Measurements from ENCODE around the gene ARHGAP26.

DNA sequence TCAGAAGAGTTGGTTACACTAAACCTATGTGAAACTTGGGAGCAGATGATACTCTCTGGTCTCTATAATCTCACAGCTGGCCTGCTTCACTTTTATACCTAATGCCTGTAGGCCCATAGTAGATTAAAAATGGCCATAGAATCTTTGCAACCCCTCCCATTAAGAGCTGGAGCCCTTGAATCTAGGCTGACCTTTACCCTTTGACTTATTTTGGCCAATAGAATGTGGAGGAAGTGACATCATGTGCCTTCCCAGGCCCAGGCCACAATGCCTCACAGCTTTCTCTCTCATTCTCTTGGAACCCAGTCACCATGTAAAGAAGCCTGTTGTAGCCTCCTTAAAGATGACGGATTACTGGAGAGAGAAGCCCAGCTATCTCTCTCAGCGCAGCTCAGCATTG, 382.3 kb downstream of the ARHGAP26 start:
- TF ChIP-seq TAF1 (IDR thresholded peaks at IDR 0.05; ENCODE audit: borderline replicate concordance, insufficient read depth, low read length), result no peak
- no peak for TF ChIP-seq POLR2AphosphoS5 (IDR thresholded peaks at IDR 0.05; ENCODE audit: low read depth, low read length)
- no peak for TF ChIP-seq REST (IDR thresholded peaks at IDR 0.05; ENCODE audit: insufficient read depth in 1 of 2, low read depth in 2 of 2, low read length in 2 of 2)
- no peak for TF ChIP-seq SIN3A (IDR thresholded peaks at IDR 0.05; ENCODE audit: borderline replicate concordance, insufficient read depth, low read length)
- no peak for TF ChIP-seq FOXP2 (optimal IDR thresholded peaks at IDR 0.05; ENCODE audit: borderline replicate concordance, extremely low read depth, extremely low read length, insufficient read depth)

Data from PFSK-1 (cell line).